HG02870 (cell line): Measurements from ENCODE around the gene BNC2.

Experiments
- ATAC-seq: cut with Tn5 transposase; IDR thresholded peaks from one replicate; pipeline ENCODE4 v1.9.1; 2021; ENCODE audit warnings: mild to moderate bottlenecking, moderate library complexity; ENCODE audit not compliant: unreplicated experiment

Gene BNC2

GRCh38 chr9:16524823-16525222, 345.6 kb downstream of the BNC2 start:
- no peak for ATAC-seq

GRCh38 chr9:16524078-16524477, 346.4 kb downstream of the BNC2 start:
- no peak for ATAC-seq

- ATAC-seq = no peak
Measured at GRCh38 chr9:16521868-16522411, 348.5 kb downstream of the BNC2 start.

DNA sequence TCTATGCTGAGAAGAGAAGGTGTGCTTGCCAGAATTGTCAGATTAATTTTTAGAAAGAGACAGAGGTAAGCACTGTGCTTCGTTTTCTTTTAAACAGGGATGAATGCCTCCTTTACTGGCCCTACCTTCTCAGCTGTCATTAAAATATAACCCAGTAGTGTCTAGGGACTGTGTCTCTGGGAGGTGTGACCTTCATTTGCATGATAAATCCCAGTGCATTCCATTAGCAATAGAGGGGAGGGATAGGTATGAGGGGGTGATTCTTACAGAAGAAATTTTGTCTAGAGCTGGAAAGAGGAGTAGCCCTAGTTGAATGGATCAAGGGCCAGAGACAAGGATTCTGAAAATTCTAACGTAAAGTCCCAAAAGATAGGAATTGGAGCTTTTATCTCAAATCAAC, 351.5 kb downstream of the BNC2 start:
- ATAC-seq = no peak

GRCh38 chr9:16516891-16517290, 353.6 kb downstream of the BNC2 start:
- ATAC-seq = no peak

DNA sequence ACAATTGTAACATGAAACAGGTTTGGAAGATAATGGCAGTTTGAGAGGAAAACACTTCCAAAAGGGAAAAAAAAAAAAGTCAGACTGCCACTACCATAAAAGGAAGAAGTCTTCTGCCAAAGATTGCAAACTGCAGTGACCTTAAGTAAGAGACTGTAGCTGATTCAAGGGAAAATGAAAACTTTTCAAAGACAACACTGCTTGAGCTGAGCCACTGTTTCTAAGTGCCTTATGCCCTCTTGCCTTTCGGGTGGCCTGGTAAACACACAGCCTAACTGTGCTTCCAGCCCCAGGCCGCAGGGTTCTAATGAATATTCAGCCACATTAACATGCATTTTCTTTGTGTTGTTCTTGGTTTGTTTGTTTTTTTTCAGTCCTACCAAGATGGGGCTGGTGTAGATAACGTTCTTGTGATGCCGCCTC, 354.6 kb downstream of the BNC2 start:
- ATAC-seq = no peak

GRCh38 chr9:16515207-16515606, 355.3 kb downstream of the BNC2 start:
- no peak for ATAC-seq

DNA sequence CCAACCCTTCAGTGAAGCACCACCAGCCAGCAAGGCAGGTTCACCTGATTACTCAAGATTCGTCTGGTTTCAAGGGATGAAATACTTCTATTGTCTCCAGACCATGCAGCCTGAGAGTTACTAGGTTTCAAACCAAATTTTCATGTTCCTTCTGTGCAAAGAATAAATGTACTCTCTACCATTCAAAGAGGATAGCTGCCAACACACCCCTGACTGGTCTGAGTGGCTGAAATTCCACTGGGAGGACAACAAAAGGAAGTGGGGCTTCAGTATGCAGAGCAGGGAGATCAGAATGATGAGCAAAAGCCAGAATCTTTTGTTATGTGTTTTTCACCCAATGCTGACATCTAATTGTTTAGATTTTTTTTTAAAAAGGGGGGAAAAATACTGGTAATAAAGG, 356.3 kb downstream of the BNC2 start:
- no peak for ATAC-seq

GRCh38 chr9:16512281-16512680, 358.2 kb downstream of the BNC2 start:
- no peak for ATAC-seq

- no peak for ATAC-seq
Measured at GRCh38 chr9:16510482-16510881, 360.0 kb downstream of the BNC2 start.

GRCh38 chr9:16509997-16510396, 360.5 kb downstream of the BNC2 start:
- ATAC-seq = no peak

- no peak for ATAC-seq
Measured at GRCh38 chr9:16505199-16505598, 365.3 kb downstream of the BNC2 start.

GRCh38 chr9:16501726-16502125, 368.7 kb downstream of the BNC2 start:
- ATAC-seq = no peak

- ATAC-seq = no peak
Measured at GRCh38 chr9:16501141-16501540, 369.3 kb downstream of the BNC2 start.

- no peak for ATAC-seq
Measured at GRCh38 chr9:16500386-16500785, 370.1 kb downstream of the BNC2 start.

- ATAC-seq = no peak
Measured at GRCh38 chr9:16499892-16500291, 370.6 kb downstream of the BNC2 start.

- ATAC-seq = no peak
Measured at GRCh38 chr9:16496908-16497307, 373.6 kb downstream of the BNC2 start.

DNA sequence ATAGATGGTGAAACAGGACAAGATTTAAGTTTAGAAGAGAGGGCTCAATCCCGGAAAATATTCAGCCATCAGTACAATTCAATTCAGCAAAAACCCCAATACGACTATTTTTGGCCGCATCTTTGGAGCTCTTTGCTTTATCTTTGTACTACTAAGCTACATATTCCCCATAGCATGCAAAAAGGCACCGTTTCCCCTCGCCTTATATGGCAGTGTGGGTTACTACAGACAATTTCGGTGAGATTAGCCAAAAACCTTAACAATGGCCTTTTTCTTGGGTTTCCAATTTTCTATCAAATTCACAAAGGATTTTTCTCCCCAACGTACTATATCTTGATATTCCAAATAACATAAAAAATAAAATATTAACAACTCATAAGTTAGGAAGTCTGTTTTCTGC, 382.6 kb downstream of the BNC2 start:
- ATAC-seq = no peak

GRCh38 chr9:16485575-16486321, 384.7 kb downstream of the BNC2 start:
- no peak for ATAC-seq

- no peak for ATAC-seq
Measured at GRCh38 chr9:16485160-16485559, 385.3 kb downstream of the BNC2 start.

GRCh38 chr9:16484744-16485143, 385.7 kb downstream of the BNC2 start:
- no peak for ATAC-seq

GRCh38 chr9:16484180-16484579, 386.3 kb downstream of the BNC2 start:
- no peak for ATAC-seq

DNA sequence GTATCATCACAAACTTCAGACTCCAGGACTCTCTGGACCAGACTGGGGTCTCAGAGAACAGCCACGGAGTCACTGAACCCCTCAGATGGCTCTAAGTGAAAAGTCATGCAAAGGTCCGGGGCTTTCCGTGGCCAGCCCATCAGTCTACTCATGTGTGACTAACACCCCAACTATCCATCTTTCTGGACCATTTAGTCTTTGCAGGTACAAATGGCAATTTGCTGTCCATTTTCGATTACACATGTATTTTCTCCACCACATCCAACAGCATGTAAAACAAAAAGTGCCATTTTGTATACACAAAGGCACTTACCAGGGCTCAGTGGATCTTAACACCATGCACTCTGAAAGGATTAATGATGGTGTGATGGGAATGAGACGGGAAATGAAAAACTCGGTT, 387.7 kb downstream of the BNC2 start:
- no peak for ATAC-seq
